Stomach (tissue), 4 donors: ENCODE results near the gene SGK1.

Experiments
- EP300 ChIP-seq: sonication (generic); formaldehyde crosslinking; IDR thresholded peaks from one replicate; pipeline ENCODE4 v1.6.1; 2017; ENCODE audit warnings: antibody characterized with exemption
- POLR2A ChIP-seq, 4 donors: fragments of 450-650 bp; IDR thresholded peaks; one replicate each; pipeline ENCODE4 v1.6.1; 2016; ENCODE audit warnings: antibody characterized with exemption in 4 of 4, control low read depth in 2 of 4, mild to moderate bottlenecking in 1 of 4, moderate library complexity in 1 of 4
- POLR2AphosphoS5 ChIP-seq, 3 donors: sonication (generic); formaldehyde crosslinking; IDR thresholded peaks; one replicate each; pipeline ENCODE4 v1.6.1; 2016; ENCODE audit warnings: antibody characterized with exemption in 3 of 3
- TF ChIP-seq, protein P1 (sequence below), 7 experiments: fragments of 450-650 bp in 4 of 7; fragments of 200-600 bp in 3 of 7; sonication (generic) in 3 of 7; IDR thresholded peaks; one replicate each; pipeline ENCODE4 v1.5.1; 2016 to 2019; ENCODE audit warnings: antibody characterized with exemption in 7 of 7, control low read depth in 2 of 7, mild to moderate bottlenecking in 1 of 7

DNA sequence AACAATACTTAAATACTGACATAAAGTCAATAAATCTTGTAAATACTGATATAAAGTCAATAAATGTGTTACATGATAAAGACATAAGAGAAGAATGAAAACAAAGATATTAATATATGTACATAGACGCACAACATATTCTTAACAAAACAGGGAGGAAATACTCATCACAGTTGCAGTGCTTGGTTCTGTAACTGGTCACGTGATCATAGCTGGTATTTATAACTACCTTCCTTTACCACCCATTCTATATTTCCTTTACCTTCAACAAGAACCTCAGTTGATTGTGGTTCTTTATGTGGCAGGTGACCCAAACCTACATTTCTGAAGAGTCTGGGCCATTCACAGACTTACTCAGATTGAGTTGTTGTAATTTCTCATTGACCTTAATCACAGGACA lies 131.6 kb downstream of the SGK1 start:
- TF ChIP-seq POLR2AphosphoS5 (IDR thresholded peaks at IDR 0.05) (no peak), EP300 (no peak), POLR2A (IDR thresholded peaks at IDR 0.05) (no peak)
- TF ChIP-seq, protein P1, sequence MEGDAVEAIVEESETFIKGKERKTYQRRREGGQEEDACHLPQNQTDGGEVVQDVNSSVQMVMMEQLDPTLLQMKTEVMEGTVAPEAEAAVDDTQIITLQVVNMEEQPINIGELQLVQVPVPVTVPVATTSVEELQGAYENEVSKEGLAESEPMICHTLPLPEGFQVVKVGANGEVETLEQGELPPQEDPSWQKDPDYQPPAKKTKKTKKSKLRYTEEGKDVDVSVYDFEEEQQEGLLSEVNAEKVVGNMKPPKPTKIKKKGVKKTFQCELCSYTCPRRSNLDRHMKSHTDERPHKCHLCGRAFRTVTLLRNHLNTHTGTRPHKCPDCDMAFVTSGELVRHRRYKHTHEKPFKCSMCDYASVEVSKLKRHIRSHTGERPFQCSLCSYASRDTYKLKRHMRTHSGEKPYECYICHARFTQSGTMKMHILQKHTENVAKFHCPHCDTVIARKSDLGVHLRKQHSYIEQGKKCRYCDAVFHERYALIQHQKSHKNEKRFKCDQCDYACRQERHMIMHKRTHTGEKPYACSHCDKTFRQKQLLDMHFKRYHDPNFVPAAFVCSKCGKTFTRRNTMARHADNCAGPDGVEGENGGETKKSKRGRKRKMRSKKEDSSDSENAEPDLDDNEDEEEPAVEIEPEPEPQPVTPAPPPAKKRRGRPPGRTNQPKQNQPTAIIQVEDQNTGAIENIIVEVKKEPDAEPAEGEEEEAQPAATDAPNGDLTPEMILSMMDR (IDR thresholded peaks at IDR 0.05): no peak
